ENCODE measurements around the gene SCTR. TPM values are rescaled to one million over a fixed set of nuclear protein-coding genes. Genes with fewer than 3 reads are reported as not detected.

The SCTR gene
- total RNA-seq, 1 experiment from 2014 or later = not detected

DNA sequence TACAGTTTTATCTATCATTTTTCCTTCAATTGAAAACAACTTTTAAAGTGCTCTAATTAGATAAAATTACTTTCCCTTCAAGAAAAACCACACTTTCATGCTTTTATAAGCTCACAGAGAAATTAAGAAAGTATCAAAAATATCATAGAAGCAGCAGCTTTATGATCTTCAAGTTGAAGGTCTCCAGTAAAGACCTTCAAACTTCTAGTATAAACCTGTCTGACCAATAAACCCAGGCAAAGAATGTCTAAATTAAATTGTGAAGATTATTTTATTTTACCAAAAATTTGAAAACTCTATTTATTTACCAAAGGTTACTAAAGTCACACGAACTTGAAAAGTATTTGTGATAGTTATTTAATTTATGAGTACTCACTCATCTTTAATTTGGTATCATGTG lies 9.3 kb upstream of the SCTR start:
- Histone ChIP-seq H3K4me3 (ENCODE audit: low read length) (no peak overlapping the region), H3K36me3 (ENCODE audit: low read depth, low read length) (no peaks in the 10 kb centered on the region), H3K79me2 (ENCODE audit: low read length) (no peaks in the 10 kb centered on the region), H3K4me2 (ENCODE audit: low read length) (no peak overlapping the region), H3K27ac (ENCODE audit: low read length) (no peak overlapping the region), H2AFZ (ENCODE audit: low read length) (no peak overlapping the region), H4K20me1 (ENCODE audit: low read length) (no peaks in the 10 kb centered on the region), H3F3A (ENCODE audit: low read length, unreplicated experiment) (no peaks in the 10 kb centered on the region), H3K9me3 (ENCODE audit: low read length) (peaks cover 22% of the 10 kb centered on the region), H3K9ac (ENCODE audit: low read length) (no peak overlapping the region), H3K9me2 (replicated peaks; ENCODE audit: low read length) (no peaks in the 10 kb centered on the region), H3K4me1 (ENCODE audit: insufficient read depth, low read length) (no peaks in the 10 kb centered on the region), H3K27me3 (ENCODE audit: low read length) (peaks cover 35% of the 10 kb centered on the region)
- TF ChIP-seq EZH2 (IDR thresholded peaks at IDR 0.05; ENCODE audit: low read length, unreplicated experiment) = no peak
- intact Hi-C loops (cut with micrococcal nuclease) = no loop called here
- ATAC-seq (no peak), DNase-seq (no peak)
- CTCF ChIA-PET = no interaction called here
- BruUV-seq (replicated peaks) = no TSS peak
- POLR2A ChIA-PET (ENCODE audit: unreplicated experiment) = no interaction called here

- CTCF ChIA-PET = no interaction called here
- no TSS peak for BruUV-seq (replicated peaks)
- H4K20me1 ChIP-seq (ENCODE audit: low read length) = no peaks in the 10 kb centered on the region
These were observed 7.0 kb upstream of the SCTR start for GRCh38 chr2:119531292-119531691.

GRCh38 chr2:119527999-119528398 lies 3.7 kb upstream of the SCTR start:
- DNase-seq (no peak), ATAC-seq (no peak)
- Histone ChIP-seq H3K27ac (ENCODE audit: low read length) (no peak overlapping the region), H3K9me2 (replicated peaks; ENCODE audit: low read length) (no peaks in the 10 kb centered on the region), H3K9ac (ENCODE audit: low read length) (no peak overlapping the region), H3K4me3 (ENCODE audit: low read length) (no peak overlapping the region), H3K27me3 (ENCODE audit: low read length) (peaks cover 77% of the 10 kb centered on the region), H3K4me1 (ENCODE audit: insufficient read depth, low read length) (no peaks in the 10 kb centered on the region), H3K79me2 (ENCODE audit: low read length) (no peaks in the 10 kb centered on the region), H4K20me1 (ENCODE audit: low read length) (no peaks in the 10 kb centered on the region), H3K36me3 (ENCODE audit: low read depth, low read length) (no peaks in the 10 kb centered on the region), H3K9me3 (ENCODE audit: low read length) (peaks cover 9% of the 10 kb centered on the region; the same call in 1 of the 2 replicates), H3F3A (ENCODE audit: low read length, unreplicated experiment) (no peaks in the 10 kb centered on the region), H2AFZ (ENCODE audit: low read length) (no peak overlapping the region), H3K4me2 (ENCODE audit: low read length) (no peak overlapping the region)
- TF ChIP-seq EZH2phosphoT487 (IDR thresholded peaks at IDR 0.05; ENCODE audit: borderline replicate concordance, low read length) (no peak), EZH2 (IDR thresholded peaks at IDR 0.05; ENCODE audit: low read length, unreplicated experiment) (no peak), CTCF (conservative IDR thresholded peaks at IDR 0.05; ENCODE audit: low read depth, low read length) (no peak)
- intact Hi-C loops (cut with micrococcal nuclease) = no loop called here
- ChIA-PET POLR2A (ENCODE audit: unreplicated experiment) (no interaction called here), CTCF (interaction anchor here (0.7 kb wide), 1 partner anchor 113 kb away, joined by 3 read pairs; no protein-coding TSS in a partner anchor)
- BruUV-seq (replicated peaks) = no TSS peak

More at GRCh38 chr2:119531292-119531691, 7.0 kb upstream of the SCTR start:
- no peak overlapping the region for H3K9ac ChIP-seq (ENCODE audit: low read length)
- no peak for DNase-seq
- no peak overlapping the region for H3K4me3 ChIP-seq (ENCODE audit: low read length)
- H3K4me2 ChIP-seq (ENCODE audit: low read length) = no peak overlapping the region
- no peaks in the 10 kb centered on the region for H3K9me2 ChIP-seq (replicated peaks; ENCODE audit: low read length)
- H2AFZ ChIP-seq (ENCODE audit: low read length) = no peak overlapping the region
- POLR2A ChIA-PET (ENCODE audit: unreplicated experiment) = no interaction called here
- no peaks in the 10 kb centered on the region for H3F3A ChIP-seq (ENCODE audit: low read length, unreplicated experiment)
- peaks cover 22% of the 10 kb centered on the region for H3K9me3 ChIP-seq (ENCODE audit: low read length)
- no peaks in the 10 kb centered on the region for H3K79me2 ChIP-seq (ENCODE audit: low read length)
- no peaks in the 10 kb centered on the region for H3K4me1 ChIP-seq (ENCODE audit: insufficient read depth, low read length)
- H3K27me3 ChIP-seq (ENCODE audit: low read length) = peaks cover 51% of the 10 kb centered on the region
- TF ChIP-seq EZH2 (IDR thresholded peaks at IDR 0.05; ENCODE audit: low read length, unreplicated experiment) = no peak
- no peak for TF ChIP-seq EZH2phosphoT487 (IDR thresholded peaks at IDR 0.05; ENCODE audit: borderline replicate concordance, low read length)
- peak; percentile 25; the same call in 1 of the 2 replicates for TF ChIP-seq CTCF (conservative IDR thresholded peaks at IDR 0.05; ENCODE audit: low read depth, low read length)
- H3K36me3 ChIP-seq (ENCODE audit: low read depth, low read length) = no peaks in the 10 kb centered on the region
- ATAC-seq = no peak
- H3K27ac ChIP-seq (ENCODE audit: low read length) = no peak overlapping the region
- intact Hi-C loops (cut with micrococcal nuclease) = no loop called here
